Inflammatory macrophage (primary cell): ENCODE measurements around the gene JMJD7.
A peak's percentile ranks its signal among the peaks of the same experiment; 100 is the strongest.

Experiments used
- DNase-seq, 2 donors: peaks; one replicate each; pipeline ENCODE4 v3.0.0-alpha.2; 2020 to 2022

Gene JMJD7

DNA sequence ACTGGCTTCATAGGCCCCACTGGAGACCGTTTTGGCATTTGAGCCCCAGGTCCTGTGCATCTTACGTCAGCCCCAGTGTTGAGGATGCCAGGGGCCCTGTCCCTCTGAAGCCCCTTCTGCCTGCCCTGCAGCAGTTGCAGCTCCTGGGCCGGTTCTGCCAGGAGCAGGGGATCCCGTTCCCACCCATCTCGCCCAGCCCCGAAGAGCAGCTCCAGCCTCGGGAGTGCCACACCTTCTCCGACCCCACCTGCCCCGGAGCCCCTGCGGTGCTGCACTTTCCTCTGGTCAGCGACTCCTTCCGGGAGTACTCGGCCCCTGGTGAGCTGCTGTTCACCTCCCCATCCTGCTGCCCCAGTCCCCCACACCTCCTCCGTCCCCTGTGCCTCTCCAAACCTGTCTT, 19.3 kb downstream of the JMJD7 start:
- DNase-seq = no peak

DNA sequence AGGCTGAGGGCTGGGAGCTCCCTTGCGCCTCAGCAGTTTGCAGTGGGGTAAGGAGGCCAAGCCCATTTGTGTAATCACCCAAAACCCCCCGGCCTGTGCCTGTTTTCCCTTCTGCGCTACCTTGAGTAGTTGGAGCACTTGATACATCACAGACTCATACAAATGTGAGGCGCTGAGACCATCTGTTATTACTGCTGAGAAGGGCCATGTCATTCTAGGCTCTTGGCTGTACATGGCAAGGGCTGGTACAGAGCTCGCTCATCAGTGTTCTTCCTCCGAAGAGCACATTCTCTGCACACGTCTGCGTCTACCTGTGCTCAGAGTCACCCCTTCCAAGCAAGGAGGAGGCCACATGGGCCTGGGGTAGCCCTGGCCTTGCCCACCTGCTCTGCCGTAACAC, 20.1 kb downstream of the JMJD7 start:
- no peak for DNase-seq

DNA sequence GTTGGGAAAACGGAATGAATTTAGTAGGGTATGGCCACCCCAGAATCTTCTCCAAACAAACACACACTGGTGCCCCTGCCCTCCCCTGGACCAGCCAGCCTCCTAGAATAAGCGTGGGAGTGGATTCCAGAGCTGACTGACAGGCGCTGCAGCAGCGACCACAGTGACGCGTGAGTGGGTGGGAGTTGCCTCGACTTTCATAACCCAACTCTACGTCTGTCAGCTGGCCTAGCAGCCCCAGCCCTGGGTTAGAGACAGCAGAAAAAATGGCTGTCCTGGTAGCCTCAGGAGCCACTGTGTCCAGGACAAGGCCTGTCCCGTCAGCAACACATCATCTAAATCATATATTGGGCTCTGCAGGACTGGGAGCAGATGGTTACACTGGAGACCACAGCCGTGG, 20.7 kb downstream of the JMJD7 start:
- peak in 1 of 2 donors; percentile 38 for DNase-seq

DNA sequence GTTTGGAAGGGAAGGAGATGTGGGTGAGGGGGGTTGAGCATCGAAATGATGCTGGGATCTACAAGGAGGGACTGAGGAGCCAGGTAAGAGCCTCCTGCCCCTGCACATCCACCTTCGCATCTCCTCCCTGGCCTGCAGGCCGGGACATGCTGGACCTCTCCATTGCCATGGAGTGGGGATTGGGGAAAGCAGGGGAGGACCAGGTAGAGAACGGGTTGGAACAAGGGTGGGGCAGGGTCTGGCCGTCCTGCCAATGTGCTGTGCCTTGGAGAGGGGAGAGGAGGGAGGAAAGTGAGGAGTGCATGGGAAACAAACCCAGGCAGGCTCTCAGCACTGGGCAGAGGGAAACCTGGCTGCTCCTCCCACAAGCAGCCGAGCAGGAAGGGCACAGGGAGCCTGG, 21.3 kb downstream of the JMJD7 start:
- no peak for DNase-seq

DNA sequence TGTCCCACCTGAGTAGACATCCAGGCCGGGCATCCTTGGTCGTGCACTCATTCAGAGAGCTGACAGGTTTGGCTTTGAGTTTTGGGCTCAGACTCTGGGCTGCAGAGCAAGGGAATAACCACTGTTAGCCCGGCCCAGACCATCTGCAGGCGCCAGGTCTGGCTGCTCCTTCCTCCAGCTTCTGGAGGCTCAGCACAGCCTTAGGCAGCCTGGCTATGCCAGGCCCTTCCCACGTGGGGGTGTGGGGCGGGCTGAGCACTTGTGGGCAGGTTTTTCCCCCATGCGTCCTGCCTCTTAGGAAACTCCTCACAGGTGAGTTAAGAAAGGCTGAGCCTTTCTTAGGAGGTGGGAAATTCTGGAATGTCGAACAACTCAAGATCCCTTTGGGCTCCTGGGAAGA, 22.0 kb downstream of the JMJD7 start:
- DNase-seq = no peak

DNA sequence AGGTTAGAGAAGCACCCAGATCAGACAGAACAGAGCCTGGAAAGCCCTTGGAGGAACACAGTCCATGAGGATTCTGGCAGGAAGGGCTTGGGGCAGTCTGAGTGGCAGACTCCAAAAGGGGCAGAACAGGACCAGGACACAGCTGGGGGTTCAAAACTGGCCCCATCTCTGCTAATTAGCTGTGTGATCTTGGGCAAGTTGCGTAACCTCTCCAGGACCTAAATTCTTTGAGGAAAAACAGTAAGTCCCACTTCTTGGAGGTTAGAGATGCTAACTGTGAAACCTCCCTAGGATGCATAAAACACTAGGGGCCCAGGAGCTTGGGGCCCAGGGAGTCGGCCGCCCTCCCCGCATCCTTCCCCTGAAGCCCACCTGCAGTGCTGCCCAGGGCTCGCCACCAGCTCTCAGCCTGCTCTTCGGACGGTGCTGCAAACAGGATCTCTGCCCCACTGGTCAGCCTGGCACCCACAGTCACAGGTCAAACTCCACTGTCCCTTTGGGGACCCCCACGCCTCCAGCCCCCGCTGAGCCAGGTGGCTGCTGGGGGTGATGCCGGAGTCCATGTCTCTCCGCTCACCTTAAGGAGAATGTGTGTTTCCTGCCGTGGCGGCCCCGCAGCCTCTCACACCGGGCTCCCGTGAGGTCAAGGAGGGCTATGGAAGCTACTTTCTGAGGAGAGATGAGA, 22.7 kb downstream of the JMJD7 start:
- DNase-seq = no peak

DNA sequence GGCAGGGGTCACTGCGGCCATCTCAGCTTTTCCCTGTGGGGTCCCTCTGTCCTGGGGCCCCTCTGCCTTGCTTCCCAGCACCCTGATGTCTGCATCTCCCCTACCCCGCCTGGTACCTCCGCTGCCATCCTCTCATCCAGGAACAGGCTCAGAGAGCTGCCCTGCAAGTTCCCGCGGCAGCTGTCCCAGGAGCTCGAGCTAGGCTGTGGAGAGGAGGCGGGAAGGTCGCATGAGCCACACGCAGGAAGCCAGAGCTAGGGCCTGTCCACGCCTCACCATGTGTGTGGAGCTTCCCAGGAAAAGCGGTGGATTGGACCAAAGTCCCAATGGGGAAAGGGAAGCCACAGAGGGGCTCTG, 23.3 kb downstream of the JMJD7 start:
- no peak for DNase-seq

DNA sequence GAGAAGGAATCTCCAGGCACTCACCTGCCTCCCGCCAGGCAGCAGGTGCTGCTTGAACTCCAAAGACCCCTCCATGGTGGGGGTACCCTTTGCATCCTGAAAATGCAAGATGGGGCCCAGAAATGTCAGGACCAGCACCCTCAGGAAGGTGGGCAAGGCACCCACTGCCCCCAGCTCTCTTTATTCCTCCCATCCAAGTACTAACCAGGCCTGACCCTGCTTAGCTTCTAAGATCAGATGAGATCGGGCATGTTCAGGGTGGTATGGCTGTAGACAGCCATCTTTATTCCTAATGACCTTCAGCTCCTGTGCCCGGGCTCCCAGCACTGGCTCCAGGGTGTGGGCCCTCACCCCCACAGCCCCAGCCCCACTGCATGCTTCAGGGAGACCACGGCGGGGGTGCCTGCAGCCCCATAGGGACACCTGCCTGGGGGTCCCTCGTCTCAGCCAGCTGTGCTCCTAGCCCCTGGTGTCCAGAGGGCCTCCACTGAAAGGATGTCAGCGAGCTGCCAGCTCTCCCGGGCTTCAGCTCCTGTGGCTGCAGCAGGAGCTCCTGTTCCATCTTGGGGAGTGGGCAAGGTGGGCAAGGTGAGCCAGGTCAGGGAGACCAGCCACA, 24.0 kb downstream of the JMJD7 start:
- no peak for DNase-seq

DNA sequence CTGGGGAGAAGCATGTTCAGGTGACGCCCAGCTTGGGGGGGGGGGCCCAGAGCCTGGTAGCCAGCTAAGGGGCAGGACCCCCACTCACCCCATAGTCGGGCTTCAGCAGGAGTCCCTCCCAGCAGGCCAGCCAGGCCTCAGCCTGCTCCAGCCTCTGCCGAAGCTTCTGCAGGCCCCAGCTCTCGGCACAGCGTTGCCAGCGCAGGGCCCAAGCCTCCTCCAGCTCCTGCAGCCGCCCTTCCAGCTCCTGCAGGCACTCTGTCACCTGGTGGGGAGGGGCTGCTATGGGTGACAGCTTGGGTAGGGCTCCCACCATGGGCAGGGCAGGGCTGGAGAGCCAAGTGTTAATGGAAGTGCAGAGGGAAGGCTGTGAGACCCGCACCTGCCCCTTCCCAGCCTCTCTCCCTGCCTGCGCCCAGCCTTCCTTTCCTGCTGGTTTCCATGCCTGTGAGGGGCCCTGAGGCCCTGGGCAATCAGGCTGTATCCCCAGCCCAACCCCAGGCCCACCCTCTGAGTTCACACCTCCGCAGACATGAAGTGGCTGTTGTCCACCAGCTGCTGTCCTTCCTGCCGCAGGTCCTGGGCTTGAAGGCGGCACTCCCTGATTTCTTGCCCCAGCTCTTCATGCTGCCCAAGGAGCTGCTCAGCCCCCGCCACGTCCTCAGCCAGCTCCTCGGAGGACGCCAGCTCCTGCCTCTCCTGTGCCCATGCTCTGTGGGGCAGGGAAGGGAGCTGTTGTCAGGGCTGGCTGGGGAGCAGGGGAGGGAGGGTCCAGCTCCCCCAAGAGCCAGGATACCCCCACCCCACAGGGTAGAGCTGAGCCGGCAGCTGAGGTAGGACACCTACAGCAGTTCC, 25.1 kb downstream of the JMJD7 start:
- DNase-seq = no peak

DNA sequence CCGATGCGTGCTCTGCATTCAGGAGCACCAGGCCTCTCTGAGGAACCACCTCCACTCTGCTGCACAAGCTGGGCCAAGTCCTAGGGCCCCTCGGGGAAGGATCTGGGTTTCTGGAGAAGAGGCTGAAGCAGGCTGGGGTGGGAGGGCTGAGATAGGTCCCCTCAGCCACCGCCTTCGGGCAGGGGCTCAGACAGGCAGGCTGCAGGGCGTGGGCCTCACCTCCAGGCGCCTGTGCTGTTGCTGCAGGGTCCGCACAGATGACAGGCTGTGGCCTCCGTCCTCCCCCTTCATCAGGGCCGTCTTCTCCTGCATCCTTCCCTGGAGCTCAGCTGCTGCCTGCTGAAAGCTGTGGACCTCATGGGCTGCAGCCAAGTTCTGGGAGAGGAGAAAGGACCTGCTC, 25.9 kb downstream of the JMJD7 start:
- no peak for DNase-seq

DNA sequence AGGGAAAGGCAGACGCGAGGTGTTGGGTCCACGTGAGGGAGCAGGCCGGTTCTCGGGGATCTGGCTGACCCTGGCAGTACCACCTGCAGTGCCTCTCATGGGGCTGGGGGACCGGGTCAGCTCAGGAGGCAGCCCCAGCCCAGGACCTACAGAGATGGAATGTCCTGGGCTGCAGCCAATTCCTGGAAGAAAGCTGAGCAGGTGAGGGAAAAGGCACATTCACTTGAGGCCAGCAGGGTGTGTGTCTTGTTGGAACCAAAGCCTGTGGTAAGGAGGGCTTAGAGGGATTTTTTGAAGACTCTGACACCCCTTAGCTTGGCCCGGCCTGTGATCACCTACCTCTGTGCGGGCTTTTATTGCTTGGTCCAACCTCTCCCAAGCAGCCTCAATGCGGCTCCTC, 26.6 kb downstream of the JMJD7 start:
- no peak for DNase-seq

DNA sequence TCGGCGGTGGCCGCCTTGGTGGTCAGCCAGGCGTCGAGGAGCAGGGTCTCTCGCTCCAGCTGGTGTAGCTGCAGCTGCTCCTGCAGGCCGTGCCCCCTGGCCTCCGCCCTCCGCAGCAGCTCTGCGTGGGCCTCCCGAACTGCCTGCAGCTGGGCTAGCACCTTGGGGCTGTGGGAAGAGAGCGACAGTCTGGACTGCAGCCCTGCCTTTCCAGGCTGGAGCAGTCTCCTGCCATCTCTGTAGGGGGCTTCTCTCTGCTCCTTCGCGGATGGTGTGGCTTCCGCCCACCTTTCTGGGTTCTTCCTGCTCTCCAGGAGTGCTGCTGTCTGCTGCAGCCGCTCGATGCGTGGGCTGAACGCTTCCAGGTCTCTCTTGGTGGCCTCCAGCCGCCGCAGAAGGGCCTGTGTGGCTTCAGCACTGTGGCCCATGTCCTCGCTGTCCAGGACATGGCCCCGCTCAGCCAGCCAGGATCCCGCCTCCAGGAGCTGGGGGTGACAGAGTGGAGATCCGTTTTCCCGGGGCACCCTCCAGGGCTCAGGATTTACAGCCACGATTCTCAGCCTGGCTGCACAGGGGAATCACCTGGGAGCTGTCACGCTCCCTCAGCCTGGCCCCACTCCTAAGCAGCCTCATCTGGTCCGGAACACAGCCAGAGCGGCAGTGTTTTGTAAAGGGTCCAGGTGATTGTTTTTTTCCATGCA, 27.5 kb downstream of the JMJD7 start:
- DNase-seq = no peak

DNA sequence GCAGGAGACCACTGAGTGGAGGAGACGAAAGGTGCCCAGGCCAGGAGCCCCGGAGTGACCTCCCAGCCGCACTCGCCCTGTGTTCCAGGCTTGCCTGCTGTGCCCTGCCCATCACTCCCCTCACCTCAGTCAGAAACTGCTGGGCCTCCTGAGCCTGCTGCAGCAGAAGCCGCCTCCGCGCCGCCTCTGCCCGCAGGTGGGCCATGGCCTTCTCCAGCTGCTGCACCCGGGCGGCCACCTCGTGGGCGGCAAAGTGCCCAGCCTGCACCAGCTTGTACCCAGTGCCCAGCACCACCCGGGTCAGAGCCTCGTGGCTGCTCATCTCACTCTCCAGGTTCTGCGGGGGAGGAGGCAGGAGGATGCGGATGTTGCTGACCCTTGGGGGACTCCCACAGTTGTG, 28.4 kb downstream of the JMJD7 start:
- no peak for DNase-seq

DNA sequence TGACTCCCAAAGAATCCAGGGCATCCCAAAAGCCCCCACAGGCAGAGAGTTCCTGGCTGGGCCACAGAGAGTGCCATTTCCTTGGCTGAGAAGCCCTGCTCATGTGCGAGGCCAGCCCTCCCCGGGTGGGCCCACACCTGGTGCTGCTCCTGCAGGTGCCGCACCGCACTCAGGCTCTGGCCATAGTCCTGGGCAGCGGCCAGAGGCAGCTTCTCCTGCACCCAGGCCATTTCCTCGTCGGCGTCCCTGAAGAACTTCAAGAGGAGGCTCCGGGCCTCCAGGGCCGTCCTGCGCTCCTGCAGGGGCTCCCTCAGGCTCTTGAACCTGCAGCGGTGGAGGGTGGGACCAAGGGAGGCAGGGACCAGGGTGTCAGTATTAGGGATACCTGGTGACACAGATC, 28.8 kb downstream of the JMJD7 start:
- DNase-seq = no peak

DNA sequence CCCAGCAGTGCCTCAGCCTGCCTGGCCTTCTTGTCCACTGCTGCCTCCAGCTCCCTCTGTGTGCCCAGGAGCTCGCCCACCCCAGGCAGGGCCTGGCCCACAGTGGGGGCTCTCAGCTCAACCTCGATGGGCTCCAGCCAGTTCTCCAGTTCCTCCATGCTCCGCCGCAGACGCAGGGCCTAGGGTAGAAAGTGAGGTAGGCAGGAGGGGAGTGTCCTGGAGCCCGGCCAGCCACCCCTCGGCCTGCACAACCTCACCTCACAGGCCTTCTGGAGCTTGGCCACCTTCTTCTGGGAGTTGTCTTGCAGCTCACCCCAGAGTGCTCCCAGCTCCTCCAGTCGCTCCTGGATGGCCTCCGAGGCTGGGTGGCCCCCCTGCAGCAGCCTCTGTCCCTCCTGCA, 29.4 kb downstream of the JMJD7 start:
- DNase-seq = no peak

DNA sequence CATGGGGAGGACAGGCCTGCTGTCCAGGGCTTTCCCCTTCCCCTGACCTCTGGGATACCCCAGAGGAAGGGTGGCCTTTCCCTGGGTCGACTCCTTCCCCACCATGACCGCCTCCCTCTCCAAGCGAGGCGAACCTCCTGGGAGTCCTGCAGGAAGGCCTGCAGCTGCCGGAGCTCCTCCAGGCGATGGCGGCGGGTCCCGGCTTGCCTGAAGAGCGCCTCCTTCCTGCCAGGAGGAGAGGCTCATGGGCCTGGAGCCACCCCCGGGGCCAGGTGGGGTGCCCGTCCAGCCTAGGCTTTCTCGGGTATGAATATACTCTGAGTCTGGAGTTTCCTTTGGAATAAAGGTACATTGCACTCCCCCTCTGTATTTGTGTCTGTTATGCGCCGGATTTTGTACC, 30.9 kb downstream of the JMJD7 start:
- DNase-seq = no peak

DNA sequence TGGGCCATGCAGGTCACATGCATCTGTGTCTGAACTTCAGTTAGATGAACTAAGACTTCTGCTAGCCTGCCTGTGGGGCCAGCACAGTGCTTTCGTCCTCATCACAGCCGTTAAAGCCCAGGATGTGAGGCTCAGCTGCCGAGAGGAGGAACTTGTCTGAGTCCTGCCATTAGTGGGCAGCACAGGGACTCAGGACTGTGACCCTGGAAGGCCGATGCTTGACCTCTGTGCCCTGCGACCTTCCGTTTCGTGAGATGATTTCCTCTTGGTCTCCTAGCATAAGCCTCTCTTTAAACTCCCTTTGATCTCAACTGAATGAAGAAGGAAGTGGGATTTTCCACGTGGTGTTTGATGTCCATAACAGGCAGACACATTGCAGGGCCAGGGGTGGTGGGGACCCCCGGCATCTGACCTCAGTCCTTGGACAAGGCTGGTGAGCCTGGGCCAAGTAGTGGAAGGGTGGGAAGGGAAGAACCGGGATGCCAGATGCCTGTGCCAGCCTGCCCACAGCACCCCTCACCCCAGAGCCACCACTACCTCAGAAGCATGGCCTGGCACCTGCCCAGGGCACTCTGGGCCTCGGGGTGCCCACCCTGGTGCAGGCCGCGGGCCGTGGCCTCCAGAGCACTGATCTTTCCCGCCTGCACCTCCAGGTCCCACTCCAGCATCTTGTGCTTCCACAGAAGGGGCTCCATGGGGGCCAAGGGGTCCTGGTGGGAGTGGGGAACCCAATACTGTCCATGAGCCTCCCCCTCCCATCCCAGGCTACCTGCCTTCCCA, 32.3 kb downstream of the JMJD7 start:
- peak; percentile 53 to 68 for DNase-seq

DNA sequence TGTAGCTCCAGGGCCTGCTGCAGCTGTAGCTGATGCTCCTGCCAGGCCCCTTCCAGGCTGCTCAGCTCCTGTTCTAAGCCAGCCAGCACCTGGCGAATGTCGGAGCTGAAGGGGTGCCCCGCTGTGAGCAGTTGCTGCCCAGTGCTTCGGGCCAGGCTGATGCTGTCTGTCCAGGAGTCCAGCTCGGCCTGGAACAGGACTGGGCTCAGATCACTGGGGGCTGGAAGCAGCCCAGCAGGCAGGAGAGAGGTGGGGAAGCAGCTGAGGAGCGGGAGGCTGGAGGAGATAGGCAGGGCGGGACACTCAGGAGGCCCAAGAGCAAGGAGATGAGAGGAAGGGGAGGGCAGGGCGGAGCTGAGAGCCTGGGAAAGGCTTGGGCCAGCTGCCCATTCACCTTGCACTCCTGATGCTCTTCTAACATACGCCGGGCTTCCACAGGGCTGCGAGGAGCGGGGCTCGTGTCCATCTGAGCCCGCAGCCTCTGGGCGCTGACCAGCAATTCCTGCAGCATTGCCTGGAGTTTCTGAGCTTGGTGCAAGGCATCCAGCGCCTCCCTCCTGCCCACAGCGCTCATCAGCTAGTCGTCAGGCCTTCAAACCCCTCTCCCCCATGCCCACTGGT, 34.0 kb downstream of the JMJD7 start:
- DNase-seq = no peak

DNA sequence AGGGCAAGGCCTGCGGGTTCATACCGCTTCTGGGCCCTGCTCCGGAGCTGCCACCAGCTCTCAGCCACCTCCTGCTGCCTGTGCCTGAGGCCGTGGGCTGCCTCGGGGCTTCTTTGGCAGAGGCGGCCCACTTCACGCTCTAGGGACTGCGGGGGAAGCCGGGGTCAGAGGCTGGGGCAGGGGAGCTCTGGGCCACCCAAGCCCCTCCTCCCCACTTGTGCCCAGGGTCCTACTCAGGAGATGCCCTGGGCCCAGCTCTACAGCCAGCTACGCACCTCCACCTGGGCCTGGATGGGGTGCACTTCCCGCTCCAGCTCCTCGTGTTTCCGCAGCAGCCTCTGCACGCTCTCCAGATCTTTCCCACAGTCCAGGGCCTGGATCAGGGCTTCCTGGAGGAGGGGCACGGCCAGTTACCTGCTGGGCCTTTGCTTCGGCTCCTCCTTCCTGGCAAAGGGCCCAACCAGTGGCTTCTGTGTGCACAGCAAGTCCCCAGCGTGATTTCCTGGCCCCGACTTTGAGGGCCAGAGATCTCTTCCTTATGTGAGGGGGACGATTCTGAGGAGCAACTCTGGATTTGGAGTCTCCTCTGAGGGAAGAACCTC, 34.7 kb downstream of the JMJD7 start:
- DNase-seq = no peak

DNA sequence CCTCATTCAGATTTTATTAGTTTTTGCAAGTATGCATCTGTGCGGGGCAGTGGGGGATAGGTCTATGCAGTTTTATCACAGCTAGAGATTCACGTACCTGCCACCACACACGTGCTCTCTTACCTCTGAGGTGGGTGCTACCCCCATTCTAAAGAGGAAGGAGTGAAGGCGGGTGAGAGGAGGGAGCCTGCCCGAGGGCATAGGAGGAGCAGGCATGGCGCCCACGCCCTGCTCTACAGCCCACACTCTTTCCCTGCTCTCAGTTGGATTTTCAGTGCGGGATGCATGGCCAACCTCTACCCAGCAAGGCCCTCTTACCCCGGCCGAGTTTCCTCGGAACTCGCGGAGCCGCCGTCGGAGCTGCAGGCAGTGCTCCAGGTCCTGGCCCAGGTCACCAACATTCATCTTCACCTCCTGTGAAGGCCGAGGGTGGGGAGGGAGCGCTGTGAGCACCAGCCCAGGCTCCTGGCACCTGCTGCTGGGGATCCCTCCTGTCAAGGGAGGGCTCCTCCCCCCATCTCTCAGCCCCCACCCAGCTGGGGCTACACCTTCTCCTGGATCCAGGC, 37.7 kb downstream of the JMJD7 start:
- DNase-seq = no peak

DNA sequence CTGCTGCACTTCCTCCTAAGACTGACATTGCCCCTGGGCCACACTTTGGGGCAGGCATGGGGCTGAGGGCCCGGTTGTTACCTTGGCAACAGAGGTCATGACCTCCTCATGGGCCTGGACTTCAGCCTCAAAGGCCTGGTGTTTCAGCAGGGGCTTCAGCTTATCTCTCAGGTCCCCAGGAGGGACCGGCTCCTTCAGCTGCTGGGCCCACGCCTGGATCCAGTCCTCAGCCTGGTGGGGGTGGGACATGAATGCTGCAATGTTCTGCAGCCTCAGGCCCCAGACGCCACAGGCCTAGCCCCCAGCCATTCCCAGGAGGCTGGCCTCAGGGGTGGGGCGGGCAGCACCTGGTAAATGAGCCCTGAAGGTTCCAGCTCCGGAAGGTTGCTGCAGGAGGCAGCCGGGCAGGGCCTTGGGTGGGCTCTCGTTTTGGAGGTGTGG, 38.4 kb downstream of the JMJD7 start:
- DNase-seq = no peak
